Measurements from ENCODE around the gene FMNL1.

FMNL1 gene

GRCh38 chr17:45223539-45224528, 2.1 kb downstream of the FMNL1 start:
- peak; percentile 50 for DNase-seq (ENCODE audit: low spot score)

GRCh38 chr17:45224671-45225050, 3.0 kb downstream of the FMNL1 start:
- DNase-seq (ENCODE audit: low spot score) = no peak

GRCh38 chr17:45225051-45225700, 3.5 kb downstream of the FMNL1 start:
- DNase-seq (ENCODE audit: low spot score) = no peak

- no peak for DNase-seq (ENCODE audit: low spot score)
These were observed 4.4 kb downstream of the FMNL1 start for GRCh38 chr17:45225964-45226530.

- DNase-seq (ENCODE audit: low spot score) = no peak
These were observed 4.9 kb downstream of the FMNL1 start for GRCh38 chr17:45226576-45226975.

- no peak for DNase-seq (ENCODE audit: low spot score)
These were observed 5.6 kb downstream of the FMNL1 start for GRCh38 chr17:45227101-45227925.

DNA sequence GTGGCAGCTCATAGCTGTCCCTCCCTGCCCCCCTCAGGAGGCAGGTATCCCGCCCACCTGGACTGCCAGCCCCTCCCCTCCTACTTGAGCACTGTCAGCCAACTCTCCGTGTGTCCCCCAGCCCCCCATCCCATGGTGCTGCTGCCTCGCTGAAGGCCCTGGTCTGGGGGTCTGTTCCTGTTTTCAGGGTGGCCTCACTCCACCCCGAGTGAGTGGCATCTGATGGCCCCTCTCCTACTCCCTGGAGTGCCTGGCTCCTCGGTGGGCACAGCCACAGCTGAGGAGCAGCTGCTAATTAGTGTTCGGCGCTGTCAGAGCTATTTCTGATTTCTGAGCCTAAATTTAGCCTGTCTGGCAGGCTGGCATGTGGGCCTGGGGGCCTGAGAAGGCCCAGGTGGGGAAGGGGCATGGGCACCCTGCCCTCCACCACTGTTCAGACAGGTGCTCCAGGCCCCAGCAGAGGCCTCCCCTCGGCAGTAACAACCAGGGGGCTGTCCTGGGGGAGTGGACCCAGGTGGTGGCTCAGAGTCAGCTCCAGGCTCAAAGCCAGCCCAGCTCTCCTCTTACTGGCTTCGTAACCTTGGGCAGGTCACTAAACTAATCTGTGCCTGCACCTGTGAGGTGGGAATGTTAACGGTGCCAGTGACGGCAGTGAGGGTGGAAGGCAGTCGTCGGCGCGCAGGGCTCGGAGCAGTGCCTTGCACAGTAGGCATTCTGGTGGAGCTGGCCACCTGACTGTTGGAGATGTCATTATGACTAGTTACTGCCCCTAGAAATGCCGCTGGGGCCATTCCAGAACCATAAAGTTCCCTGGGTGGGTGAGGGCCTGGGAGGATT, 6.5 kb downstream of the FMNL1 start:
- DNase-seq (ENCODE audit: low spot score) = no peak

DNA sequence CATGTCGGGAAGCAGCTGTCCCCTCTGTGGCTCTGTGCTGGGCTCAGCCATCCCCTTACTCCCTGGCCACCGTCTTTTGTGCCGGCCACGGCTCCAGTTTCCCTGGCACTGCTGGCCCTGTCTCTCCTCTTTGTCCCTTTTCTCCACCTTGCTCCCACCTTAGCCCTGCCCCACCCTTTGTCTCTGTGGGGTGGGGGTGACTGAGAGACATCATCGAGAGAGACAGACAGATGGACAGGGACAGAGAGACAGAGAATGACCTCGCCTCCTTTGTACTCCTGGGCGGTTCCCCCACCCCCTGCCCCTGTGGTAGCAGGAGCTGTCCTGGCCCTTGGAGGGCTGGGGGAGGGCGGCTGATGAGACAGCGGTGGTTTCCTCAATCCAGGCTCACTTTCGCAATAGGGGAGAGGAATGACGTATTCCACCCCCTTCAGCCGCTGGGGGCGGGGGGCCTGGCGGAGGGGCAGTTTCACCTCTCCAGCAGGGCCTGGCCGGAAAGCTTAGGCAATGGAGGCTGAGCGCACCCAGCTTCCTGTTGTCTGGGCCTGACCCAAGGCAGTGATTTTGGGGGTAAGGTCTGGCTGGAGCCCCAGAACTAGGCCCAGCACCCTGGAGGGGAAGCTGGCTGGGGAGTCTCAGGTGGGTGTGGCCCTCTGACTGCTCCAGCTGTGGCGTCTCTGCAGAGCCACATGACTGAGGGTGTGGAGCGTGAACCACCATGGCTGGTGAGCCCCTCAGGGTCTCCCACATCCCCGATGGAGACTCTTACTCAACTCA, 7.3 kb downstream of the FMNL1 start:
- peak; percentile 64 for DNase-seq (ENCODE audit: low spot score)

DNA sequence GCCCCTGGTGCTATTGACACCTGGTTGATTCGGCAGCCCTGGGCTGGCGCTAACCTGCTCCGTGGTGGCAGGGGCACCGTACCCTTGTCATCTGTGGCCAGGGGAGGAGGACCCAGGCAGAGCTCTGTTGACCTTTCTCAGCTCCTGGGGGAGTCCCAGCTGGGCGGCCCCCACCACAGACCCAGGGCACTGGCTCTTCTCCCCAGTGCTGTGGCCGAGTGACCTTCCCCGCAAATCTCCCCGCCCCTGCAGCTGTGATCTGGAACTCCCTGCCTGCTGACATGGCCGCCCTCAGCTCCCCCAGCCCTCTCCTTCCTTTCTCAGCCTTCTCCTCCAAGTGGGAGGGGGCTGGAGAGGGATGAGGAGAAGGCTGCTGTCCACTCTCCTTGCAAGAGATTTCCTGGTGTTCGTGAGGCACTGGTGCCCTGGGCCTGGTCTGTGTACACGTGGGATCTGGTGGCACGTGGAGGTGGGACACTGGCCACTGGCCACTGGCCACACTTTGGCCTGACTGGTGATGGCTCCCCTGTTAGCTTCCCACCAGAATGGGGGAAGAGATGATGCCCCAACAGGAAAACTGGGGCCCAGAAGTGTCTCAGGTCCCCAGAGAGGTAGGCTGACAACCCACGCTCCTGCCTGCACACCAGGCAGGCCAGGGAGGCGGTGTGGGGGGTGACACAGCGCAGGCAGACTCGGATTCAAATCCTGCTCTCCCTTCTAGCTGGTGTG, 8.2 kb downstream of the FMNL1 start:
- DNase-seq (ENCODE audit: low spot score) = peak; percentile 50

DNA sequence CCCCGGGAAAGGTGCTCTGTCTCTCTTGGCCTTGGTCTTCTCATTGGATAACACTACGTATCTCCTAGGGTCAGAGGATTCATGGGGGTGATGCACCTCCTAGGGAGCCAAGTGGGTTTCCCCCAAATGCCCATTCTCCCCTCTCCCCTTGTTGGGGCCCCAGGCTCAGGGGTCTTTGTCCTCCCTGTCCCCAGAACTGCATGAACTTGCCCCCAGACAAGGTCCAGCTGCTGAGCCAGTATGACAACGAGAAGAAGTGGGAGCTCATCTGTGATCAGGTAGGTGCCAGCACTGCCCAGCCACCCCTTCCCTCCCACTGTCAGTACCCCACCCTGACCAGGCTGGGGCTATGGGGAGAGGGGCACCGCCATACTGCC, 8.7 kb downstream of the FMNL1 start:
- no peak for DNase-seq (ENCODE audit: low spot score)

DNA sequence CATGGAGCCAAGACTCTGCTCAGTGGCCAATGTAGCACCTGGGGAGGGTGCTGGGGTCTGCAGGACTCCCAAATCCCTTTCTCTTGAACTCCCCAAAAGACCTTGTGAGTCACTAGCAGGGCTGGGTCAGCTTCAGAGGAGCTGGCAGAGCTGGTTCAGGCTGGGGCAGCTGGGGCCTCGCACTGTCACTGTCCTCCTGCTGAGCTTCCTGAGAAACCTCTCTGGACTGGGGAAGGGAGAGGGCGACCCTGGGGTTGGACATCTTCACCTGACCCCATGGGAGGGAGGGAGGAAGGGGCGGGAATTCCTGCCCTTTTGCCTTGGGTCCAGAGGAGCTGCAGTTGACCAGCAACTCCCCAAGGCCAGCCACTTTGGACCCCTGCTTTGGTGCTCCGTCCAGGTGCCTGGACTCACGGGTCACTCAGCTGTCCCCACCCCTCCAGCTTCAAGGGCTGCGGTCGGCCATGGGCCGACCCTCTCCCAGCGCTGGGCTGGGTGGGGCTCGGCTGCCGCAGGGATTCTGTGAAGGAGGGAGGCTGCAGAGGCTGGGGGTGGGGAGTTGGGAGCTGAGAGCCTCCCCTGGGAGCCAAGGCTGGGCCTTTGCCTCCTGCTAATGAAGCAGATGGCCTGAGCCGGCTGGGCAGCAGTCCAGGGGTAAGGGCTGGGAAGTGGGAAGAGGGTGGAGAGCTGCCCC, 9.2 kb downstream of the FMNL1 start:
- DNase-seq (ENCODE audit: low spot score) = peak; percentile 52

- DNase-seq (ENCODE audit: low spot score) = peak; percentile 73
These were observed 9.9 kb downstream of the FMNL1 start for GRCh38 chr17:45231481-45232116.

GRCh38 chr17:45232514-45233422, 11.1 kb downstream of the FMNL1 start:
- no peak for DNase-seq (ENCODE audit: low spot score)

DNA sequence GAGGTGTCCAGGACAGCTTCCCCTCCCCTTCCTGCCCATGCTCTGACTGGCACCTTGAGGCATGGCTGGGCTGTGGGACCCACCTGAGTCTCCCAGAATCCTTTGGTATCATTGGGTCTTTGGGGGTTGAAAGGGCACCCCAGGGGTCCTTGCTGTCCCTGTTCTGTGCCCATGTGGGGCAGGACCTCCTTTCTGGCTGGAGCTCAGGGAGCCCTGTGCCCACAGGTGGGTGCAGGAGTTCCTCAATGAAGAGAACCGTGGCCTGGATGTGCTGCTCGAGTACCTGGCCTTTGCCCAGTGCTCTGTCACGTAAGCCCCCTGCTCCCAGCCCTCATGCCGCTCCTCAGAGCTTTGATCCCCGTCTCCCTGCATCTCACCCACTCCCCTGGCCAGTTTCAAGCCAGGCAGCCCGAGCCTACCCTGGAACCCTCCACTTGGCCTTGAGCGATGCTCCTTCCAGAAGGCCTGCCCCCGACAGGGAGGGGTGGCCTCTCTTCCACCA, 11.8 kb downstream of the FMNL1 start:
- no peak for DNase-seq (ENCODE audit: low spot score)

- DNase-seq (ENCODE audit: low spot score) = peak; percentile 63
These were observed 13.1 kb downstream of the FMNL1 start for GRCh38 chr17:45234641-45235415.

Data from ecto neural progenitor cell (in vitro differentiated cells).